ELF-1 (cell line): Measurements from ENCODE around the gene SANBR.

ENCODE experiments used
- DNase-seq: peaks from one replicate; pipeline ENCODE4 v3.0.0-alpha.2; 2016; ENCODE audit warnings: low read depth, low spot score

SANBR gene

DNA sequence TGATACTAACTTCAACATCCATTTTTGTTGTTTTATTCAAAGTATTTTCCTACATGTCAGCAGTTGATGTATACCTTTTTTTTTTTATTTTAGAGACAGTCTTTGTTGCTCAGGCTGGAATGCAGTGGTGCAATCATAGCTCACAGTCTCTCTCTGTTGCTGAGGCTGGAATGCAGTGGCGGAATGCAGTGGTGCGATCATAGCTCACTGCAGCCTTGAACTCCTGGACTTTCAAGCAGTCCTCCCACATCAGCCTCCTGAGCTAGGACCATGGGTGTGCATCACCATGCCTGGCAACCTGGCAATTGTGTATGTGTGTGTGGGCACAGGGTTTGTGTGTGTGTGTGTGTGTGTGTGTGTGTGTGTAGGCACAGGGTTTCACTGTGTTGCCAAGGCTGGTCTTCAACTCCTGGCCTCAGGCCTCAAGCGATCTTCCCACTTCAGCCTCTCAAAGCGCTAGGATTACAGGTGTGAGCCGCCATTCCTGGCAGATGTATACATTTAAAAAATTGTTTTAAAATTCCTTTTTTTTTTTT lies 24.8 kb downstream of the SANBR start:
- peak; percentile 5 for DNase-seq

DNA sequence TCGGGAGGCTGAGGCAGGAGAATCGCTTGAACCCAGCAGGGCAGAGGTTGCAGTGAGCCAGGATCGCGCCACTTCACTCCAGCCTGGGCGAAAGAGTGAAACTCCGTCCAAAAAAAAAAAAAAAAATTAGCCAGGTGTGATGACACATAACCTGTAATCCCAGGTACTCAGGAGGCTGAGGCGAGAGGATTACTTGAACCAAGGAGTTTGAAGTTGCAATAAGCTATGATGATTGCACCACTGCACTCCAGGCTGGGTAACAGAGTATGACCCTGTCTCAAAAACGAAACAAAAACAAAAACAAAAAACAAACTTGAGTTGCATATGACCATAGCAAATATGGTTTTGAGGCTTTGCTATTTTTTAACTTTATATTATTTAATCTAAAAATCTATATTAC lies 25.8 kb downstream of the SANBR start:
- no peak for DNase-seq

DNA sequence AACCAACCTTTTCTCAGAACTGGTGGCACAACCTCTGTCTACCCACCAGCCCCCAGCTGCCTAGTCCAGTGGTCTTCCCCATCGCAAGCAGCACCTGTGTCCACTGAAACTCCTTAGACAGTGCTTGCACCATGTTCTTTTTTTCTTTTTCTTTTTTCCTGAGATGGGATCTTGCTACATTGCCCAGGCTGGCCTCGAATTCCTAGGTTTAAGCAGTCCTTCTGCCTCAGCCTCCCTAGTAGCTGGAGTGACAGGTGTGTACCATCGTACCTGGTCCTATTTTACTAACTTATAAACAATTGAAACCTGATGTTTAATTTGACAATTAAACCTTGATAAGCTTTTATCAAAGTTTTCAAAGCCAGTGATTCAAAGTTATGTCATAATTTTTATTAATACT lies 30.8 kb downstream of the SANBR start:
- no peak for DNase-seq

DNA sequence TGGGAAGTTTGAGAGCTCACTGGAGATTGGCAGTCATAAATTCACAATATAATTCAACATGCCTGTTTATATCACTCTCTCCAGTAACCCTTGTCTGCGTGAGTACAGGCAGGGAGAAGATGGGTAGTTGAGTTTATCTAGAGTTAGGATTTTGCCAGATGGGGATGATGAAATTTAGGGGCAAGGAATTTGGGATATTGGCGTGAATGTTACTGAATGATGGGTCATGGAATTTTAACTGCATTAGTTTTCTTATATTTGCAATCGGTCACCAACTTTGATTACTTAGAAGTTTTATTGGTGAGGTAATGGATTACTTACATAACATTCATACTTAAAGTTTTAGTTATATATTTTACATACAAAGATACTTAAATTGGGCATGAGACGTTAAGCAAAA lies 35.1 kb downstream of the SANBR start:
- DNase-seq = no peak

DNA sequence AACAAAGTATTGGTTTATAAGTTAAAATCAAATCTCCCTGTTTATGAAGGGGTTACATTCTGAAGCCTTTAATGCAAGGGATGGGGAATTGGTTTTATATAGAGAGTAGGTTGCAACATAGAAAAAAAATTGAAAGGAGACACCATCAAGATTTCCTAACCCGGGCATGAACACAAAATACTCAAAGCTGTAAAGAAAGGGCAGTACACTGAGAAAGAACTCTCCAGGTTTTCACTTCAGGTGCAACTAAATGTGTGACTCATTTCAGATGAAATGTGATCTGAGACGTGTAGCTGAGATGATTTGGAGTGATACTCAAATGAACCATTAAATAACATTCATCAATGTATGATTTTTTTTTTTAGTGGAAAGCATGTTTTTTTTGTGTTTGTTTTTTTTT lies 43.6 kb downstream of the SANBR start:
- no peak for DNase-seq

DNA sequence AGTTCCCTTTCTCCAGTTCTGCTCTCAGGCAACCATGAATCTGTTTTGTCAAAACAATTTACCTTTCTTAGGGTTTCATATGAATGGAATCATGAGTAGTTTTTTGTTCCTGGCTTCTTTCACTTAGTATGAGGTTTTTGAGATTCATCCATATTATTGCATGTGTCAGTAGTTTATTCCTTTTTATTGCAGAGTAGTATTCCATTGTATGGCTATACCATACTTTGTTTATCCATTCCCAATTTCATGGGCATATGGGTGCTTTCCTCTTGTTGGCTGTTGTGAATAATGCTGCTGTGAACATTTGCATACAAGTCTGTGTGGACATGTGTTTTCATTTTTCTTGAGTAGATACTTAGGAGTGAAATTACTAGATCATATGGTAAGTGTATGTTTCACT lies 46.0 kb downstream of the SANBR start:
- no peak for DNase-seq

DNA sequence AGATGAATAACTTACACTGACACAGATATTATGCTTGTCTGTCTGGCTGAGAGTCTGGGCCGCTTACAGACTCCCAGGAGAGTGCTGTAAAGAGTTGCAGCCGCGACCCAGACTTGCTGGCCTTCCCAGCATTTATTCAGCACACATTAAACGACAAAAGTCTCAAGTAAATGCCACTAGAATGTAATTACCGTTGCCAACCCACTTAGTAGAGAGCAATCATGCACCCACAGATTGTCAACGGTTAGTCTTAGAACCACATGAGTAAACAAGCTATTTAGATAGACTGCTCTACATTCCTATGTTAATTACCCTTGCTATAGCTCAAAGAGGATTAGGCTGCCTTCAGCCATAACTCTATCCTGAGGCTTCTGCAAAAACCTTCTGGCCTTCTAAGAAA lies 48.5 kb downstream of the SANBR start:
- peak; percentile 22 for DNase-seq
